ENCODE data around the gene IFNK. TPM values are rescaled to one million over a fixed set of nuclear protein-coding genes. Genes with fewer than 3 reads are reported as not detected.

The IFNK gene
- total RNA-seq, 1 experiment from 2014 or later: not detected

- ChIA-PET POLR2A (ENCODE audit: low non-redundant PET) (no interaction called here), CTCF (interaction anchor here (0.5 kb wide), 1 partner anchor 33 kb away, joined by 3 read pairs; no protein-coding TSS in a partner anchor)
- Histone ChIP-seq H3K4me3 (ENCODE audit: low read depth, low read length, poor library complexity, severe bottlenecking) (no peak overlapping the region), H3K4me1 (ENCODE audit: insufficient read depth, low read length, poor library complexity, severe bottlenecking) (no peaks in the 10 kb centered on the region), H3K27me3 (replicated peaks; ENCODE audit: insufficient read depth, low read depth, low read length, poor library complexity) (no peaks in the 10 kb centered on the region), H3K36me3 (ENCODE audit: insufficient read depth, low read length, poor library complexity, severe bottlenecking) (no peaks in the 10 kb centered on the region), H3K9me3 (ENCODE audit: low read depth, low read length, poor library complexity, severe bottlenecking) (no peaks in the 10 kb centered on the region), H3K27ac (ENCODE audit: low read depth, low read length, poor library complexity, severe bottlenecking) (no peak overlapping the region)
- BruUV-seq (replicated peaks): no TSS peak
- TF ChIP-seq EZH2 (IDR thresholded peaks at IDR 0.05; ENCODE audit: borderline replicate concordance, low read depth, low read length, poor library complexity, severe bottlenecking) (no peak), CTCF (conservative IDR thresholded peaks at IDR 0.05; ENCODE audit: low read depth, low read length) (no peak)
- no peak for DNase-seq (ENCODE audit: low spot score)
- intact Hi-C loops (cut with micrococcal nuclease; ENCODE audit: unreplicated experiment): no loop called here
Observed at GRCh38 chr9:27540502-27540901, 16.4 kb downstream of the IFNK start.

GRCh38 chr9:27541740-27542139 lies 17.6 kb downstream of the IFNK start:
- Histone ChIP-seq H3K4me3 (ENCODE audit: low read depth, low read length, poor library complexity, severe bottlenecking) (no peak overlapping the region), H3K9me3 (ENCODE audit: low read depth, low read length, poor library complexity, severe bottlenecking) (no peaks in the 10 kb centered on the region), H3K4me1 (ENCODE audit: insufficient read depth, low read length, poor library complexity, severe bottlenecking) (no peaks in the 10 kb centered on the region), H3K36me3 (ENCODE audit: insufficient read depth, low read length, poor library complexity, severe bottlenecking) (no peaks in the 10 kb centered on the region), H3K27me3 (replicated peaks; ENCODE audit: insufficient read depth, low read depth, low read length, poor library complexity) (no peaks in the 10 kb centered on the region), H3K27ac (ENCODE audit: low read depth, low read length, poor library complexity, severe bottlenecking) (no peak overlapping the region)
- CTCF ChIA-PET: no interaction called here
- BruUV-seq (replicated peaks): no TSS peak
- TF ChIP-seq EZH2 (IDR thresholded peaks at IDR 0.05; ENCODE audit: borderline replicate concordance, low read depth, low read length, poor library complexity, severe bottlenecking) (no peak), CTCF (conservative IDR thresholded peaks at IDR 0.05; ENCODE audit: low read depth, low read length) (no peak)
- POLR2A ChIA-PET (ENCODE audit: low non-redundant PET): no interaction called here
- DNase-seq (ENCODE audit: low spot score): no peak
- intact Hi-C loops (cut with micrococcal nuclease; ENCODE audit: unreplicated experiment): no loop called here

- no peaks in the 10 kb centered on the region for H3K36me3 ChIP-seq (ENCODE audit: insufficient read depth, low read length, poor library complexity, severe bottlenecking)
- ChIA-PET CTCF (no interaction called here), POLR2A (ENCODE audit: low non-redundant PET) (no interaction called here)
- intact Hi-C loops (cut with micrococcal nuclease; ENCODE audit: unreplicated experiment): no loop called here
- no peaks in the 10 kb centered on the region for H3K9me3 ChIP-seq (ENCODE audit: low read depth, low read length, poor library complexity, severe bottlenecking)
- TF ChIP-seq EZH2 (IDR thresholded peaks at IDR 0.05; ENCODE audit: borderline replicate concordance, low read depth, low read length, poor library complexity, severe bottlenecking) (no peak), CTCF (conservative IDR thresholded peaks at IDR 0.05; ENCODE audit: low read depth, low read length) (no peak)
- H3K27me3 ChIP-seq (replicated peaks; ENCODE audit: insufficient read depth, low read depth, low read length, poor library complexity): no peaks in the 10 kb centered on the region
- H3K4me3 ChIP-seq (ENCODE audit: low read depth, low read length, poor library complexity, severe bottlenecking): no peak overlapping the region
- no peaks in the 10 kb centered on the region for H3K4me1 ChIP-seq (ENCODE audit: insufficient read depth, low read length, poor library complexity, severe bottlenecking)
- no peak overlapping the region for H3K27ac ChIP-seq (ENCODE audit: low read depth, low read length, poor library complexity, severe bottlenecking)
- no peak for DNase-seq (ENCODE audit: low spot score)
- BruUV-seq (replicated peaks): no TSS peak
Observed at GRCh38 chr9:27542508-27542907, 18.4 kb downstream of the IFNK start.

Data from A673 (cell line).